GM21360 (cell line): ENCODE data around the gene DHX35.
A peak's percentile ranks its signal among the peaks of the same experiment; 100 is the strongest.

Source experiments
- ATAC-seq: cut with Tn5 transposase; IDR thresholded peaks from one replicate; pipeline ENCODE4 v1.9.1; 2021; ENCODE audit warnings: mild to moderate bottlenecking, moderate library complexity; ENCODE audit not compliant: unreplicated experiment

DHX35 gene

DNA sequence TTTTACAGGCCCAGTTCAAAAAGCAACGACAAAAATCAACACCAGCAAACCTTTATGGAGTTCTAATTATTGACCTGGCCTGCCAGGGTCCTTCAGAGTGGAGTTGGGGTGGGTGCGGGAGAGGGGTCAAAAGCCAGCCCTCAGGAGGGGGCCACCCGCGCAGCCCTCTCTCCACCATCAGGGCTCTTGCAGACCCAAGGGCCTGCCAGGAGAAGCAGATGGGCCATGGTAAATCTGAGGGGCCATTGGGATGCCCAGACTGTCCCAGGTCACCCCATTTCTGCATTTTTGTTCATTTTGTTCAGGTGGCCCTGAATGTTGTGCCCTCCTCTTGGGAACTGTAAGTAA is 88.4 kb downstream of the DHX35 start:
- ATAC-seq, result no peak

DNA sequence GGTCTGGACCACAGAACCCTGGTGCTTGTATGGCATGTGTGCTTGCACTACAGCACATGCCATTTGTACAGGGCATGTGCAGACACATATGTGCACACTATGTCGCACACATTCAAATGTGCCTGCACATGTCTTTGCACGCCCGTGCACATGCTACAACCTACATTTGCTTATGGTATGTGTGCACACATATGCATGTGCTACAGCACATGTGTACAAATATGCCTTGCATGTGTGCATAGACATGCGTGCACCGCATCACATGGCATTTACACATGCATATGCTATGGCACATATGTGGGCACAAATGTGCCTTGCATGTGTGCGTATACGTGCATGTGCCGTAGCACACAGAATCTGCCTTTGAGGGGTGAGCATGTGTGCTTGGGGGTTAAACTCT is 90.5 kb downstream of the DHX35 start:
- no peak for ATAC-seq

DNA sequence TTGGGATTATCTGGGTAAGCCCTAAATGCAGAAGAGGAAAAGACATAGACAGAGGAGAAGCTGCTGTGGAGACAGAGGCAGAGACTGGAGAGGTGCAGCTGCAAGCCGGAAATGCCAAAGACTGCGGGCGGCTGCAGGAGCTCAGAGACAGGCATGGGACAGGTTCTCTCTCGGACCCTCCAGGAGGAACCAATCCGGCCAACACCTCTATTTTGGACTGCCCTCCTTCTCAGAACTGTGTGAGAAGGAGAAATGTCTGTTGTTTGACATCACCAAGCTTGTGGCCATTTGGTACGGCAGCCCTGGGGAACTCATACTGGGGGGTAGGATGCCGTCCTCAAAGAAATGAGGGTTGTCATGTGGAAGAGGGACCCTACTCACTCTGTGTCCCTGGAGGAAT is 95.0 kb downstream of the DHX35 start:
- ATAC-seq, result no peak

DNA sequence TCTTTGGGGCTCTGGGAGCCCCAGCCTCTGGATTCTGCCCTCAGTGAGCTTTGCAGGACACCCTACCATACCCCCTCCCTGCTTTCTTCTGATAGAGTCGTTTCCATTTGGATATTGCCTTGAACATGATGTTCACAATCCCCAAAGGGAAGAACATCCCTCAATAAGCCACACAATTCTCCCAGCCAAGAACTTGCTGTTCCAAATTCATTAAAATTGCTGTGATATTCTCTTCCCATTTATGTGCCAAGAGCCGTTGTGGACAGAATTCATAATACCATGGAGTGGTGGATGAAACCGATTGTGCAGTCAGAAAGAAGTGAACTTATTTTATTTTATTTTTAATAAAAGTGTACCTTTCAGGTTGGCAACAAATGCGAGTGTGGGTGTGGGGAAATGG is 95.8 kb downstream of the DHX35 start:
- no peak for ATAC-seq

DNA sequence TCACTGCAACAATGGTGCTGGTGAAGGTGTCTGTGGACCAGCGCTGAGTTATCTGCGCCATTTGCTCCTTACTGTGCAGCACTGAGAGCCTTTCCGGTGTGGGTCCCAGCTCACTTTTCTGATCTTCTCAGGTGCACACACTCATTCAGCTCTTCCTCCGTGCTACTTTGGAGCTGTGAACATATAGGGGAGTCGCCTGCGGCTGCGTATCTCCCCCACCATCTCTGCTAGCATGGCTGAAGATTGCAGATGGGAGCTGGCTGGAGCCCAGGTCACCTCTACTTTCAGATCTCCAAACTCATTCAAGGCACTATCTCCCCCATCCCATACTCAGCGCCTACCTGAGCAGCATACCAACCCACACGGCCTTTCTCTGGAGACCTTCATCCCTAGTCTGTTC is 96.9 kb downstream of the DHX35 start:
- ATAC-seq, result no peak

DNA sequence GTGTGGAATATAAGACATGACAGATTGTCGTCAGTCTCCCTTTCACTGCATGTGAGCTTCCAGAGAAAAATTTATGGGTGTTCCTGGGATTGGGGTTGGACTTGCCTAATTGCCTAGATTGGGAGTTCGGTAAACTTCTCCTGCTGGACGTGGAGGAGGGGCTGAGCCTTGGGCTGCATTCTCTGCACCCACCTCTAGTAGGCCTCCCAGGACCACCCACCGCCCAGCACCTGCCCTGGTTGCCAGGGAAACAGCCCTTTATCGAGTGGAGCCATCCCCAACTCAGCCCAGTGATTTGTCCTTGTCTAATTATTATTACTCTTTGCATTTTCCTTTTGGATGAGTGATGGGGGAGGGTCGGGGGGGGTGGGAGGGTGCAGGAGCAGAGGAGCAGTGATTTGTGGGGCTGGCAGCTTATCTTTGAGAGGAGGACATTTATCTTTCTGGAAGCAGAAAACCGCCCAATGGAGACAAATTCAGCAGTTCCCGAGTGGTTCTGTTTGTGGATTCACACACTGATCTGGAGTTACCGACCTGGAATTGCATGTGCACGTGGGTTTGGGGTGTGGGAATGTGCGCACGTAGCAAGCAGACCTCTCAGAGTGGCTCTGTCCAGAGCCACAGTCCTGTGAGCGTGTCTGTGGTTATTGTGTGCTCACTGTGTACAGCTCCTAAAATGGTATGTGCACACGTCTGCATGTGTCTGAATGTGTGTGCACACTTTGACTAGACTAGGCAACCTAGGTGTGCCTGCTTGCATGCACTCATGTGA is 104.5 kb downstream of the DHX35 start:
- no peak for ATAC-seq

DNA sequence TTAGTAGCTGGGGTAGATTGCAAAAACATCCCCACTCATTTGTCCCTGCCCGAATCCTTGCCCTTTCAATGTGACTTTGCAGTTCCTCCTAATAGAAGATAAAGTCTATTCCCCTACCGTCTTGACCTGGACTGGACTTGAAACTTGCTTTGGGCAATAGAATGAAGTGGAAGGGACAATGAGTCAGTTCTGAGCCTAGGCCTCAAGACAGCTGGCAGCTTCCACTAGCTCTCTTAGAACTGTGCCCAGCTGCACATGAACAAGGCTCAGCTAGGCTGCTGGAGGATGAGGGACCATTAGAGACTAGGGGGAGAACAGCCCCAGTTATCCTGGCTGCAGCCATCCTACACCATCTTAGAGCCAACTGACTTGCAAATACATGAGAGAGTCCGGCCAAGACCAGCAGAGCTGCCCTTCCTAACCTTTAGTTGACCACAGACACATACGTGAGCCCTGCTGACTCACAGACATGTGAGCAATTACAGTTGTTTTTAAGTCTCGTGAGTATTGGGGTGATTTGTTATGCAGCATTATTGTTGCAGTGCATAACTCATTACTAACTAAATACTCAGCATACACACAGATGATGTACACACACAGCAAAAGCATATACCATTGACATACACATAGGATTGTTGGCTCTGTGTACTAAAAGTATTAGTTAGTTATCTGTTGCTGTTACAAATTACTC is 105.5 kb downstream of the DHX35 start:
- no peak for ATAC-seq

DNA sequence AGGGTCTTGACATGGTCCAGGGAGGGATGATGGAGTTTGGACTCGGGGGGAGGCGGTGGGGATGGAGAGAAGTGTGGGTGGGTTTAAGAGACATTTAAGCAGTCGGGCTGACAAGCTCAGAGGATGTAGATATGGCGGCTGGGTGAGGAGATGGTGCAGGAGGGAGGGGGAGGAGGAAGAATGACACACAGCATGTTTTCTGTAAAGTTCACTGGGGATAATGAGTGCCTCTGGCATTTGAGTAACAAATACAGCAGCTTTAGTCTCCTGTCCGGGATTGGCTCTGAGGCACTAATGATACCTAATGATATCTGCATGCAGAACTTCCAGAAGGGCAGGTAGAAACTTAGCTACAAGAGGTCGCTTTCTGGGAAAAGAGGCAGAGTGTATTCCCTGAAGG is 107.8 kb downstream of the DHX35 start:
- no peak for ATAC-seq

DNA sequence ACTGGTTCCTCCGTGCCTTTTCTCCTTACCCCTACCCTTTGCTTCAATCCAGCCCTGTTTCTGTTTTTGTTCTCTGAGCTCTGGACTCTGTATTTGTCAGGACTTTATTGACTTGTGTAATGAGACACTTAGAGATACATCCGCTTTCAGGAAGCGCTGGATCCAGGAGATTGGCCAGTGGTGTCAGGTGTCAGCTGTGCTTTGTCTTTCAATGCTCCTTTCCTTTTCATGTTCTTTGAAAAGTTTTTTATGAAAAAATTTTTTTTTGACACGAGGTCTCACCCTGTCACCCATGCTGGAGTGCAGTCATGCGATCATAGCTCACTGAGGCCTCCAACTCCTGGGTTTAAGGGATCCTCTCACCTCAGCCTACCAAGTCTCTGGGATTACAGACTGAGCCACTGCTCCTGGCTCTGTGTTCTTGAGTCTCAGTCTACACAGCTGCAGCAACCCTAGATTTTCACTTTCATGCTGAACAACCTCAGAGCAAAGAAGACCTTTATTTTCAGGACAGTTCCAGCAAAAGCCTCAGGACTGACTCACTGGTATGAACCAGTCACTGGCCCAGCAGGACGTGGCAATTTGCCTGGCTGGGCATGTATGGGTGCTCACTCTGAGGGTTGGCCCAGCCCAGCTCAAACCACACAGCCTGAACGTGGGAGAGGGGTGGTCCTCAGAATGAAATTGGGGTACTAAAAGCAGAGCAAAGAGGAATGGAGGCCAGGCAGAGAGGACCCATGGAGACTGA is 108.5 kb downstream of the DHX35 start:
- ATAC-seq, result no peak

DNA sequence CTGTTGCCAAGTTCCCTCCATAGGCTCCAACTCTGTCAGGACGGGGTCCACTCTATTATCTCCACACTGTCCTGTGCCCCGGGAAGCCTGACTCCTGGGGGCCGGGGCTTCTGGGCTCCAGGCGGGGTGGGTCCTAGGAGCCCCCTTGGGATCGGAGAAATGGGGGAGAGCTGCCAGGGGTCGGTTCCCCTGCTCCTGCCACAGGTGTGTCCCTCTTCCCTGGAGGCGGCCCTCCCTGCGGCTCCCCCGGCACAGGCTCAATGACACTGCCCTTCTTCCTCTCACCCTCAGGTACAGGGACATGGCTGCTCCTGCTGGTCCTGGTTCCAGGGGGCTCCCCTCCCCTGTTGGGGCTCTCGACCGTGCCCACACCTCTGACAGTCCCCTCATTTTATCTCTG is 110.0 kb downstream of the DHX35 start:
- ATAC-seq, result no peak

DNA sequence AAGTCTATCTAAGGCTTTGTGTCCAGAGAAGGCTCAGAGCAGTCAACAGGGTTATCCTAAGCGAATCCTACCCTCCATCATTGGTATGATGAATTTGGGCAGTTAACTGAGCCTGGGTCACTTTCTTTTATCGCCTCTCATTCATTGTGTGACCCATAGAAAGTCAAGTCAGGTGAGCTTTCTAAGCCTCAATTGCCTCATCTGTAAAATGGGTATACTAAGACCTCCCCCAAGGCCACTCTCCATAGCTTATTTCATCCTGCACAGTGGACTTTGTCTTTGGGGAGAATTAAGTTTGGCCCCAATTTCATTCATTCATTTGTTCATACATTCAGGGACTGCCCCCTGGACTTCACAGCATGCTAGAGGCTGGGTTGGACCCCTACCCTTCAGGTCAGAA is 110.5 kb downstream of the DHX35 start:
- ATAC-seq, result no peak

DNA sequence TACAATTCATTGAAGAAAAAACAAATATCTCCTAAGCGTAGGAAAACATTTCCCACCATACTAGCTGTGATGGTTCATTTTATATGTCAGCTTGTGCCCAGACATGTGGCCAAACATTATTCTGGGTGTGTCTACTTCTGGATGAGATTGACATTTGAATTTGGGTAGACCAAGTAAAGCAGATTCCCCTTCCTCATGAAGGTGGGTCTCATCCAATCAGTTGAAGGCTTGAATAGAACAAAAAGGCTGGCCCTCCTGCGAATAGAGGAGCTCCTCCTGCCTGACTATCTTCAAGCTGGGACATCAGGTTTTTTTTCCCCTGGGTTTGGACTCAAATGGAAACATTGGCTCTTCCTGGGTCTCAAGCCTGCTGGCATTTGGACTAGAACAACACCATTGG is 113.6 kb downstream of the DHX35 start:
- no peak for ATAC-seq

DNA sequence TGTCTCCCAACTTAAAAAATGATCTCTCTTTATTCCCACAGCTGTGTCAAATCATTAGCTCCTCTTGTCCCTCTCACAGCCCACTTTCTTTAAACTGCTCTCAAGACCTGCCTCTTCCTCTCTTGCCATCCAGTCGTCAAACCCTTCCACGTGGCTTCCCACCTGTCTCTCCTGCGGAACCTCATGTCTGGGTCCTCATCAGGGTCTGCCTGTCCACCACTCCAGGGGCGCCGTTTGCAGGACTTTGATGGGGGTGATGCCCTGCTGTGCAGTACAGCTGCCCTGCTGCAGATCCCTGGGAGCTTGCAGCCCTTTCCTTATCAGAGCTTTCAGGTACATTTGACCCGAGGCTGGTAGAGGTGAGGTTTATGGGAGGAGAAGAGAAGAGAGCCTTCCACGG is 114.8 kb downstream of the DHX35 start:
- ATAC-seq, result no peak

DNA sequence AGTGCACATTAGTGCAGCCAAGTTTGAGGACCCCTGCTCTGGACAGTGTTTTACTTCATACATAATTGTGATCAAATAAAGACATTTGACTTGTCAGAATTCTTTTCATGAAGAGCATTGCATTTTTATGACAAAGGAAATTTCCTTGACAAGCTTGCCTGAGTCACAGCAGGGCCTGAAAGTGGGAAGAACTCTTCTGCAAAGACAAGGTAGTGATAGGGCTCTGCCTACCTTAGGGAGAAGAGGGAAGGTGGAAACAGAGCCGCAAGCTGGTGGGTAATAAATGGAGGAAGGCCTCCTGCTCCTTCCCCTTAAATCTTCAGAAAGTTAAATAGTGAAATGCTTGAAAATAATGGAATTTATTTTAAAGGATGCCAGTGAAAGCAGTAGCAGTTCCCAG is 118.2 kb downstream of the DHX35 start:
- no peak for ATAC-seq

DNA sequence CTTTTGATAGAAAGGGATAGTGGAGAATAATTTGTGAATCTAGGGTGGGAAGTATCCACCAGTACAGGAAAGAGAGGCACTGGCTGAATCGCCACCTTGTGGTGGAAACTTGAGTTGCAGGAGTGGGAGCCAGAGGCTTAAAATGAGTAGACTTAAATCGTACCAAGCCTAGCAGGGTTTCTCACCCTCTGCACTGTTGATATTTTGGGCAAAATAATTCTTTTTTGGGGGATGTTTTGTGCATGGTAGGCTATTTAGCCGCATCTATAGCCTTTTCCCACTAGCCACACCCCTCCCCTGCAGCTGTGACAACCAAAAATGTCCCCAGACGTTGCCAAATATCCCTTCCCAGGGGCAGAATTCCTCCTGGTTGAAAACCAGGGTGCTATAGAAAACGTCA is 119.1 kb downstream of the DHX35 start:
- ATAC-seq, result peak; percentile 70

DNA sequence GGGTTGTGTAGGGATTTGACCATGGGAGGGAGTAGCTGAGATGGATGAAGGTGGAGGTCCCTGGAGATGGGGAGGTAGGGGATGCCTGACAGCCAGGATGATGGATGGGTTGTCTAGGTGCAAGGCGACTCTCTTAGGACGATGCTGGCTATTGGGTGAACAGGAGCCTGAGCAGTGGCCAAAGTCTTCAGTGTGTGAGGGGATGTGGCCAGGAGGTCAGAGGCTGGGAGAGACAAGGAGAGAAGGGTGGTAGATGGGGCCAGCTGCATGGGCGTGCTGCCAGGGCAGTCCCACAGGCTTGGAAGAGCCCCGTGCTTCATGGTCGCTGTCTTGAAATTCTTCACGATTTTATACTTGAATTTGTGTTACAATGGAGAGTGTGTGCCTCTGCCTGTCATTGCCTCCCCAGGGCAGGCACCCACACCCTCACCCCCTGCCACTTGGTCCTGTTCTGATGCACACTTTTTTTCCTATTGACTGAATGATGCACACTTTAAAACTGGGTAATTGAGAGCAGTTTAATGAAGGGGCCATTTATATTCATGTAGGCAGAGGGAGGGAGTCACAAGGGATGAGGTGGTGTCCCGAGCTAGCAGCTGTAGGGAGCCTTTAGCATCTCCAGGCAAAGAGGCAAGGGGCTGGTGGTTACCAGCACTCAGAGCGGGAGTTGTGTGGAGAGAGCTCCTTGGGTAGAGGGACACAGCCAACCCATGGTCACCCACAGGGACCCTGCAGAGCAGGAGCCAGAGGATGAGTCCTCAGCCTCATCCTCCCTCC is 120.7 kb downstream of the DHX35 start:
- ATAC-seq, result no peak

DNA sequence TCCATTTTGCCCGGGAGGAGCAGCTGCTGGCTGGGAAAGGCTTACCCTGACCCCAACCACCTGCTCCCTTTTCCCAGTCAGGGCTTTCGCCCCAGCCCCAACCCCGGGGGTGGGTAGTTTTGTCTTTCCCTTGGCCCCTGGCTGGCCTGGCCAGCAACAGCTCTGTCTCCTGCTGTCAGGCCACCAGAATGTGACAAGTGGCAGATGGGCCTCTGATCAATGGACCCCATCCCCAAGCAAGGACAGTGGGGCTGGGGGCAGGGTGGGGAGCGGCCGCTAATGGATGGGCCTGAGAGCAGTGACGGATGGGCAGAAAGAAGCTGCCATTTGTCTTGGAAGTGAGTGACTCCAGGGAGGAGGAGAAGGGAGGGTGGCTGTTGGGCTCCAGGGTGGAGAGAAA is 121.6 kb downstream of the DHX35 start:
- ATAC-seq, result no peak

DNA sequence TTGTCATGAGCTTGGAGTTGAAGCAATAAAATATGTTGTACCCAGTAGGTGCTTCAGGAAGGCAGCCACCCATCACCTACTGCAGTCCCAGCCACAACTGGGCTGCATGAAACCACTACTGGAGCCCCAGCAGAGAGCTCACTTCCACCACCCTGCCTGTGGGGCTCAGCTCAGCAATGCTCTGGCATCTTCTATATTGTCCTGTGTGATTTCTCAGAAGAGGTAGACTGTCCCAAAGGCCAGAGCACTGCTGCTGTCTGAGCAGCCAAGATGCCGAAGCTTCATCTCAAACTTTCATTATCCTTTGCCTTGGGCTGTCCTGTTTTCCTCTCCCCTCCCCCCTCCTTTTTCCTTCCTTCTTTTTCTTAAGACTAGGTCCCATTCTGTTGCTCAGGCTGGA is 126.9 kb downstream of the DHX35 start:
- no peak for ATAC-seq
